ENCODE data around the gene SELENOS. TPM values are rescaled to one million over a fixed set of nuclear protein-coding genes. Genes with fewer than 3 reads are reported as not detected.
A peak's percentile ranks its signal among the peaks of the same experiment; 100 is the strongest.

SELENOS gene, protein sequence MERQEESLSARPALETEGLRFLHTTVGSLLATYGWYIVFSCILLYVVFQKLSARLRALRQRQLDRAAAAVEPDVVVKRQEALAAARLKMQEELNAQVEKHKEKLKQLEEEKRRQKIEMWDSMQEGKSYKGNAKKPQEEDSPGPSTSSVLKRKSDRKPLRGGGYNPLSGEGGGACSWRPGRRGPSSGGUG
- 10 to 100 TPM; 50.4 to 77.3 (median 65.6) TPM for total RNA-seq

- H3K27me3 ChIP-seq = no peaks in the 10 kb centered on the region
- peak within 1 kb of the TSS; percentile 84 to 91 (median 90) for H3K4me3 ChIP-seq (replicated peaks in 1 of 3)
- WGBS, 2 donors = 1 to 2% methylated on average over 23 to 26 of the region's 91 CpGs
- peak; percentile 93 for DNase-seq
- peak within 1 kb of the TSS; percentile 72 to 88 (median 83) for H3K27ac ChIP-seq
- TF ChIP-seq CTCF (IDR thresholded peaks at IDR 0.05) = no peak
- peak in 1 of 2 donors; percentile 91 for TF ChIP-seq POLR2A (IDR thresholded peaks at IDR 0.05)
- H3K4me1 ChIP-seq = peaks cover 9 to 14% of the 10 kb centered on the region in 2 donors
- intact Hi-C loops (cut with DNase I) = no loop called here
- H3K9me3 ChIP-seq = no peaks in the 10 kb centered on the region
- peaks cover 43 to 52% of the 10 kb centered on the region in 2 donors for H3K36me3 ChIP-seq
Observed at GRCh38 chr15:101277038-101277822, at the start of gene SELENOS. Gene SELENOS (minus strand): TSS chr15:101277485. CDS start chr15:101277417, 68 bp downstream.

DNA sequence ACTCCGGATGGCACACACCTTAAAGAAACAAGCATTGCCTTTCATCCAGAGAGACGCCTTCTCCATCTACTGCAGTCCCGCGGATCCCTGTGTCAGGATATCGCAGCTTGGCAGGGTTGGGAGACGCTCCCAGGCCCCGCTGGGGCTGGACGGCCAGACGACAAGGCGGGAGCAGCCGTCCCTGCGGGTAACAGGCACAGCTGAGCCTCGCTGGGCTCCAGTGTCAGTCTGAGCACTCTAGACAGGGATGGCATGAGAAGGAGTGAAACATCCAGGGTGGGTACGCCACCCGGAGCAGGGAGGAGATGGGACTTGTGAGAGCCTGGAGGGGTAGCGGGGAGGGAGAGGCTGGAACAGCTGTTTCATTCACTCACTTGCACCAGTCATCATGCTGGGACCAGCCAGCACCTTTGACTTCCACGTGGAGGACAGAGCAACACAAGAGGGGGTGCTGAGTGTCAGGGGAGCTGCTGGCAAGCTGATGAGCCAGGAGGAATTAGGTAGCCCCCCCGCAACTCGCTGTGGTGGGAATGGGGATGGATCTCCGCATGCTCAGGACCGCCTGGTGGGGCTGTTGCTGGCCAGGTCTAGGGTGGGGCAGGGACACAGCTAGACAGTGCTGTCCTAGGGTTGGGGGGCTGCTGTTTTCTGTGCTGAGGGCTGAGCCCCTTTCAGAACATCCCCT is 49.3 kb upstream of the SELENOS start:
- intact Hi-C loops (cut with DNase I) = no loop called here
- Histone ChIP-seq H3K27me3 (no peaks in the 10 kb centered on the region), H3K4me1 (no peaks in the 10 kb centered on the region), H3K27ac (no peak overlapping the region), H3K36me3 (no peaks in the 10 kb centered on the region), H3K9me3 (no peaks in the 10 kb centered on the region), H3K4me3 (replicated peaks in 1 of 3) (no peak overlapping the region)
- TF ChIP-seq CTCF (IDR thresholded peaks at IDR 0.05) (no peak), POLR2A (IDR thresholded peaks at IDR 0.05) (no peak)
- WGBS, 2 donors = 77 to 81% methylated on average over 19 to 20 of the region's 21 CpGs
- DNase-seq = no peak

DNA sequence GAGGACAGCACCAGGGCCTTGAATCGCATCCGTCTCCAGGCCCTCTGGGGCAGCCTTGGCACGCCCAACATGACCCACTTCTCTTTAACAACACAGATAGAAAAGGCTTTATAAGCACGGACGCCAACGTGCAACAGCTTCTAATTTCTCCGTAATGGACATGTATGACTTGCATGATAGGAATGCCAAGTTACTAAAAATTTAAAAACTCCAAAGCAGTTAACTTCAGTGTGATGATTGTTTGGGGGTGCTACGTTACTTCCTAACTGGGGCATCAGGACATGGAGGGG is 48.7 kb upstream of the SELENOS start:
- no peaks in the 10 kb centered on the region for H3K36me3 ChIP-seq
- H3K9me3 ChIP-seq = no peaks in the 10 kb centered on the region
- H3K27me3 ChIP-seq = no peaks in the 10 kb centered on the region
- no peak overlapping the region for H3K4me3 ChIP-seq (replicated peaks in 1 of 3)
- WGBS, 2 donors = 89 to 90% methylated on average over 8 of the region's 8 CpGs
- intact Hi-C loops (cut with DNase I) = no loop called here
- H3K4me1 ChIP-seq = no peaks in the 10 kb centered on the region
- no peak for DNase-seq
- TF ChIP-seq CTCF (IDR thresholded peaks at IDR 0.05) = no peak
- TF ChIP-seq POLR2A (IDR thresholded peaks at IDR 0.05) = no peak
- no peak overlapping the region for H3K27ac ChIP-seq

DNA sequence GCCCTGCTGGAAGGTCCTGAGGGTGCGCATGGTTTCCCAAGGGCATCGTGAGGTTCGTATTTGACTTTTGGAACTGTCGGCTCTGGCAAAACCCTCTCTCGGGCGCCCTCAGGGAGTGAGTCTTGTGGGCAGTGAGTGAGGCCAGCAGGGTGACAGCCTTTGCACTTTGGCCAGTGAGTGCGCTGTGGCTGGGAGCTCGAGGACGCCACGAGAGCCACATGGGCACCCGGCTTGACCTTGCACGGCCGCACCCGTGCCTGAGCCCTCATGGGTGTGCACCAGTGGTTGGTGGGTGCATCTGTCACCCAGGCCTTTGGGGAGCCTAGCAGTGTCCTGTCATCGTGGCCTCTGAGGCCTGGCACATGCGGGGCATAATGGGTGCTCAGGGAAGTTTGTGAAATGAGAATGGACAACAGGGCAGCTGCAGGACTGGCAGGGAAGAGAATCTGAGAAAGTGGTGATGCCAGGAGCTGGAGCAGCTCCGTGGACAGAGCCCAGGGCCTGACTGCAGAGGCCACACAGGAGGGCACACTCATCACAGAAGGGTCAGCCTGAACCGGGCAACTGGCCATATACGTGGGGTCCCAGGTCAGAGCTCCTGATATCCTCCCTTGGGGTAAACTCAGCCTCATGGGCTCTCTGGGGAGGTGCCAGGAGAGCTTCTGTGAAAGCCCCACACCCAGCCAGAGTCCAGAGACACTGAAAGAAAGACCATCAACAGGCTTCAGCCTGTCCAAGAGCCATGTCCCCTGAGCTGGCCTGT is 48.2 kb upstream of the SELENOS start:
- Histone ChIP-seq H3K9me3 (no peaks in the 10 kb centered on the region), H3K4me1 (no peaks in the 10 kb centered on the region), H3K27ac (no peak overlapping the region), H3K27me3 (no peaks in the 10 kb centered on the region), H3K4me3 (replicated peaks in 1 of 3) (no peak overlapping the region), H3K36me3 (no peaks in the 10 kb centered on the region)
- no peak for DNase-seq
- TF ChIP-seq CTCF (IDR thresholded peaks at IDR 0.05) (no peak), POLR2A (IDR thresholded peaks at IDR 0.05) (no peak)
- WGBS, 2 donors = 86 to 89% methylated on average over 7 to 18 of the region's 19 CpGs
- intact Hi-C loops (cut with DNase I) = no loop called here

Data from thyroid gland (tissue), 4 donors.